Measurements from ENCODE around the gene SLMAP.

The SLMAP gene

DNA sequence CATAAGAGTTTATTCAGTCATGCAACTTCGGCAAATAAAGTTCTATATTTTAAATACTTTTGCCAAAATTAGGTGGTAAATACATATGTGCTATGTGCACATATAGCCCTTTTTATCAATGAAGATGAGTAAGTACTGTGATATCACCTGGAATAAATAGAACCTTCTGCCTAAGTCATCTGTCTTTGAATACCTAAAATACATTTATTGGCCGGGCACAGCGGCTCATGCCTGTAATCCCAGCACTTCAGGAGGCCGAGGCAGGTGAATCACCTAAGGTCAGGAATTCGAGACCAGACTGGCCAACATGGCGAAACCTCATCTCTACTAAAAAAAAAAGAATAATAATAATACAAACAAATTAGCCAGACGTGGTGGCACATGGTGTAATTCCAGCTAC lies 178.3 kb downstream of the SLMAP start:
- H3K27ac ChIP-seq (ENCODE audit: low read length) = no peak overlapping the region
- no peaks in the 10 kb centered on the region for H3K79me2 ChIP-seq (ENCODE audit: low read length)
- no peaks in the 10 kb centered on the region for H3K4me1 ChIP-seq (ENCODE audit: low read length)
- no peaks in the 10 kb centered on the region for H4K20me1 ChIP-seq (ENCODE audit: insufficient read depth, low read length)
- H3K4me2 ChIP-seq (ENCODE audit: low read depth, low read length) = no peak overlapping the region
- H3K9me3 ChIP-seq (replicated peaks; ENCODE audit: insufficient read depth, low read length) = no peaks in the 10 kb centered on the region
- H3F3A ChIP-seq (ENCODE audit: insufficient read depth, low read length) = no peaks in the 10 kb centered on the region
- H3K36me3 ChIP-seq (replicated peaks; ENCODE audit: insufficient read depth, low read length) = no peaks in the 10 kb centered on the region
- H3K27me3 ChIP-seq (replicated peaks; ENCODE audit: insufficient read depth, low read length) = no peaks in the 10 kb centered on the region
- no peak overlapping the region for H2AFZ ChIP-seq (ENCODE audit: low read length)
- no peaks in the 10 kb centered on the region for H3K9me2 ChIP-seq (replicated peaks; ENCODE audit: insufficient read depth, low read length)
- H3K4me3 ChIP-seq (ENCODE audit: low read length) = no peak overlapping the region
- no peak overlapping the region for H3K9ac ChIP-seq (ENCODE audit: low read length)
- TF ChIP-seq EZH2 (optimal IDR thresholded peaks at IDR 0.05; ENCODE audit: low read depth, low read length) (no peak), EZH2phosphoT487 (IDR thresholded peaks at IDR 0.05; ENCODE audit: low read length) (no peak)
- TF ChIP-seq, protein P1, sequence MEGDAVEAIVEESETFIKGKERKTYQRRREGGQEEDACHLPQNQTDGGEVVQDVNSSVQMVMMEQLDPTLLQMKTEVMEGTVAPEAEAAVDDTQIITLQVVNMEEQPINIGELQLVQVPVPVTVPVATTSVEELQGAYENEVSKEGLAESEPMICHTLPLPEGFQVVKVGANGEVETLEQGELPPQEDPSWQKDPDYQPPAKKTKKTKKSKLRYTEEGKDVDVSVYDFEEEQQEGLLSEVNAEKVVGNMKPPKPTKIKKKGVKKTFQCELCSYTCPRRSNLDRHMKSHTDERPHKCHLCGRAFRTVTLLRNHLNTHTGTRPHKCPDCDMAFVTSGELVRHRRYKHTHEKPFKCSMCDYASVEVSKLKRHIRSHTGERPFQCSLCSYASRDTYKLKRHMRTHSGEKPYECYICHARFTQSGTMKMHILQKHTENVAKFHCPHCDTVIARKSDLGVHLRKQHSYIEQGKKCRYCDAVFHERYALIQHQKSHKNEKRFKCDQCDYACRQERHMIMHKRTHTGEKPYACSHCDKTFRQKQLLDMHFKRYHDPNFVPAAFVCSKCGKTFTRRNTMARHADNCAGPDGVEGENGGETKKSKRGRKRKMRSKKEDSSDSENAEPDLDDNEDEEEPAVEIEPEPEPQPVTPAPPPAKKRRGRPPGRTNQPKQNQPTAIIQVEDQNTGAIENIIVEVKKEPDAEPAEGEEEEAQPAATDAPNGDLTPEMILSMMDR (IDR thresholded peaks at IDR 0.05; ENCODE audit: low read length) = no peak
- no peak for DNase-seq

DNA sequence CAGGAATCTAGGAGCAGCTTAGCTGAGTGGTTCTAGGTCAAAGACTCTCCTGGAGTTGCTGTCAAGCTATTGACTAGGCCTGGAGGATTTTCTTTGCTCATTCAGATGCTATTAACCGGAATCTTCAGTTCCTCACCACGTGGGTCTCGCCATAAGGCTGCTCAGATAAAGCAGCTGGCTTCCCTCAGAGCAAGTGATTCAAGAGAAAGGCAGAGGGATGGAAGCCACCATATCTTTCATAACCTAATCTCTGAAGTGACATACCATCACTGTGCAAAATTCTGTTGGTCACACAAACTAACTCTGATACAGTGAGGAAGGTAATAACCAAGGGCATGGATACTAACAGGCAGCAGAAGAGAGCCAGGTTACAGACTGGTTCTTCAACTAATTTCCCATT lies 179.4 kb downstream of the SLMAP start:
- Histone ChIP-seq H2AFZ (ENCODE audit: low read length) (no peak overlapping the region), H3K27ac (ENCODE audit: low read length) (no peak overlapping the region), H3K27me3 (replicated peaks; ENCODE audit: insufficient read depth, low read length) (no peaks in the 10 kb centered on the region), H3K9me2 (replicated peaks; ENCODE audit: insufficient read depth, low read length) (no peaks in the 10 kb centered on the region), H3F3A (ENCODE audit: insufficient read depth, low read length) (no peaks in the 10 kb centered on the region), H3K4me3 (ENCODE audit: low read length) (no peak overlapping the region), H3K36me3 (replicated peaks; ENCODE audit: insufficient read depth, low read length) (no peaks in the 10 kb centered on the region), H3K79me2 (ENCODE audit: low read length) (no peaks in the 10 kb centered on the region), H3K9me3 (replicated peaks; ENCODE audit: insufficient read depth, low read length) (no peaks in the 10 kb centered on the region), H4K20me1 (ENCODE audit: insufficient read depth, low read length) (no peaks in the 10 kb centered on the region), H3K4me2 (ENCODE audit: low read depth, low read length) (no peak overlapping the region), H3K4me1 (ENCODE audit: low read length) (no peaks in the 10 kb centered on the region), H3K9ac (ENCODE audit: low read length) (no peak overlapping the region)
- no peak for DNase-seq
- TF ChIP-seq, protein P1 (IDR thresholded peaks at IDR 0.05; ENCODE audit: low read length) = no peak
- no peak for TF ChIP-seq EZH2 (optimal IDR thresholded peaks at IDR 0.05; ENCODE audit: low read depth, low read length)
- no peak for TF ChIP-seq EZH2phosphoT487 (IDR thresholded peaks at IDR 0.05; ENCODE audit: low read length)

DNA sequence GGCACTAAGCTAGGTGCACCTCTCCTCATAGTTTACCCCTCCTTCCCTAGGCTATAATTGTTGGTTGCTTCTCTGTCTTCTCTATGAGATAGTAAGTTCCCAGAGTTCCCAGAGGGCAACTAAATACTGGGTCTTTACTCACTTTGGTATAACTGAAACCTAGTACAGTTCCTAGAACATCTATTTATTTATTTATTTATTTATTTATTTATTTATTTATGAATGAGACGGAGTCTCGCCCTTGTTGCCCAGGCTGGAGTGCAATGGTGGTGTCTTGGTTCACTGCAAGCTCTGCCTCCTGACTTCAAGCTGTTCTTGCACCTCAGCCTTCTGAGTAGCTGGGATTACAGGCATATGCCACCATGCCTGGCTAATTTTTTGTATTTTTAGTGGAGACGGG lies 181.0 kb downstream of the SLMAP start:
- H3K36me3 ChIP-seq (replicated peaks; ENCODE audit: insufficient read depth, low read length) = no peaks in the 10 kb centered on the region
- H4K20me1 ChIP-seq (ENCODE audit: insufficient read depth, low read length) = no peaks in the 10 kb centered on the region
- no peak for DNase-seq
- no peaks in the 10 kb centered on the region for H3K27me3 ChIP-seq (replicated peaks; ENCODE audit: insufficient read depth, low read length)
- H3K4me2 ChIP-seq (ENCODE audit: low read depth, low read length) = no peak overlapping the region
- H3K27ac ChIP-seq (ENCODE audit: low read length) = no peak overlapping the region
- no peaks in the 10 kb centered on the region for H3F3A ChIP-seq (ENCODE audit: insufficient read depth, low read length)
- H3K4me3 ChIP-seq (ENCODE audit: low read length) = no peak overlapping the region
- no peak overlapping the region for H2AFZ ChIP-seq (ENCODE audit: low read length)
- no peaks in the 10 kb centered on the region for H3K79me2 ChIP-seq (ENCODE audit: low read length)
- H3K9ac ChIP-seq (ENCODE audit: low read length) = no peak overlapping the region
- TF ChIP-seq EZH2 (optimal IDR thresholded peaks at IDR 0.05; ENCODE audit: low read depth, low read length) (no peak), EZH2phosphoT487 (IDR thresholded peaks at IDR 0.05; ENCODE audit: low read length) (no peak)
- TF ChIP-seq, protein P1 (IDR thresholded peaks at IDR 0.05; ENCODE audit: low read length) = no peak
- H3K4me1 ChIP-seq (ENCODE audit: low read length) = no peaks in the 10 kb centered on the region
- H3K9me2 ChIP-seq (replicated peaks; ENCODE audit: insufficient read depth, low read length) = no peaks in the 10 kb centered on the region
- no peaks in the 10 kb centered on the region for H3K9me3 ChIP-seq (replicated peaks; ENCODE audit: insufficient read depth, low read length)

Measured in MM.1S (cell line).